GM19240 (cell line): Measurements from ENCODE around the gene GLDC.
"Not testable (repeated sequence)": the region's sequence is repeated elsewhere in the genome, so short reads cannot be mapped to it uniquely, and the experiment has no call there.

Source experiments
- DNase-seq: peaks from one replicate; pipeline ENCODE4 v3.0.0; 2011; ENCODE audit warnings: low spot score; ENCODE audit not compliant: insufficient read length

The GLDC gene

DNA sequence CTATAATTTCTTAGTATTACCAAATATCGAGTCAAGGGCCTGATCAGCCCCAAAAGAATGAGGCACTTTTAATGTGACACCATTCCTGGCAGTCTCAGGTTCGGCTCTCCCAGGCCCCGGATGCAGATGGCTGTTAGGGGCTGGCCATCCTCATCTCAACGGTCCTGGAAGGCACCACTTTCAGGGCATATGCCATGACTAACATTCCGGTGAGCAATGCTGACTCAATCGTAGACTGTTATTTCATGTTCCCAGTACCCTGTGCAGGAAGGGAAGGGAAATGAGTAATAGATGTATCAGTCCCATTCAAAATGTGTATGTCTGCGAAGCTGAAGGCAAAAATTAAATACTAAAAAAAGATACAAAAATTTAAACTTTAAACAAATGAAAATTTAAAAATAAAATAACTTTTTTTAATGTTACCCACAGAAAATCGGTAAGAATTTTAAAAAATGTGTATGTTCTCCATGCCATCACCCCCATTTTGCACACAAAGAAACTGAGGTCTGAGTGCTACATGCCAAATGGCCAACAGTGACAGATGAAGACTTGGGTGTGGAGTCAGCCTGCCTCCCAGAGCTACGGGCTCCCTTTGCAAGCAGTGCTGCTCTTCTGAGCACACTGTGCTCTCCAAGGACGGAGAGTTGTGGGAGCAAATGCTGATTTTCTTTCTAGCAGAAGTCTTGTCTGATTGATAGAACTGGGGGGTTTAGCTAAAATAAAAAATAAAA, 79.0 kb downstream of the GLDC start:
- DNase-seq = no peak

DNA sequence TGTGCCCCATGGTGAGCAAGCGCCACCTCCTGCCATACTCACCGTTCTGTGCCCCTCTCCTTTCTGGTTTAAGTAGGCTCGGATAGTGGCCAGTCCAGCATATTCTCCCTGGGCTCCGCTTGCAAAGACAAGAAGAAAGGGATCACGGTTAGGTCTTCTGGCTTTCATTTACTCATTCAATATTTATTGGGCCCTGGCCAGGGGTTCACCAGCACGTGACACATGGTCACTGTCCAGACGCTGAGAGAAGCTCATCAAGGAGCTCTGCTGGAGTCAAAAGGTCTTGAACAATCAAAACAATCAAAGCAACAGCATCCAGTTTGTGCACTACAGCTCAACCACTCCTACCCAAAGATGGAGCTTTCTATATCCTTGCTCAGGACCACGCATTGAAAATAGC, 80.2 kb downstream of the GLDC start:
- DNase-seq = no peak

DNA sequence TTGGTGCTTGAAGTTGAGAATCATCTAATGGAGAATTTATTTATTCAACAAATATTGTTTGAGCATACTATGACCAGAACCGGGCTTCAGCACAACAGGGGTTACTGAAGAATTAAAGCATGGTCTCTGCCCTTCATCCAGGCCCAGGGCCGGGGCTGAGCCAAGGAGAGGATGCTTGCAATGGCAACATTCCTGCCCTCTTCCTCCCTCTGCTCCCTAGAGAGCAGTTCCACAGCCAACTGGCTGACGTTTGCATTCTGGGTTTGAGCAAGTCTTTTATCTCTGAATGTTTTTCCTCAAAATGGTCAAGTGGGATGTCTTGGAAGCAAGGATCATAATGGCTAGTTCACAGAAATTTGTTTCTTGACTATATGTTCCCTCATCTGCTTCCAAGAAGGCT, 80.7 kb downstream of the GLDC start:
- DNase-seq = no peak

DNA sequence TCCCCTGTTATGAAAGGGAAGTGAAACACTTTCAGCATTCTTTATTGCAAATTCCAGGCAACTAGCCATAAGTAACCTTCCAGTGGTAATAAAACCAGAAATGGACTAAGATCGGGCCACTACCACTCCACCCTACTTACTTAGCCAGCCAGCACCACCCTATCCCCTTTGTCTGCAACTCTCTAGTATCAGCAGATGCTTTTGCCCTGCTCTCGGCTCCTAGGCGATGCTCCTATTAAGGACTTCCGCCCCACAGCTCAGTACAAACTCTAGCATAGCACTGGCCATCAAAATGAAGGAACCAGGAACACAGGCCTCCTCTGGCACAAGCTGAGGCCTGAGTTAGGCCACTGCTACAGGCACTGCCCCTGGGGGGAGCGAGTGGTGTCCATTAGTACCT, 81.2 kb downstream of the GLDC start:
- DNase-seq = no peak

DNA sequence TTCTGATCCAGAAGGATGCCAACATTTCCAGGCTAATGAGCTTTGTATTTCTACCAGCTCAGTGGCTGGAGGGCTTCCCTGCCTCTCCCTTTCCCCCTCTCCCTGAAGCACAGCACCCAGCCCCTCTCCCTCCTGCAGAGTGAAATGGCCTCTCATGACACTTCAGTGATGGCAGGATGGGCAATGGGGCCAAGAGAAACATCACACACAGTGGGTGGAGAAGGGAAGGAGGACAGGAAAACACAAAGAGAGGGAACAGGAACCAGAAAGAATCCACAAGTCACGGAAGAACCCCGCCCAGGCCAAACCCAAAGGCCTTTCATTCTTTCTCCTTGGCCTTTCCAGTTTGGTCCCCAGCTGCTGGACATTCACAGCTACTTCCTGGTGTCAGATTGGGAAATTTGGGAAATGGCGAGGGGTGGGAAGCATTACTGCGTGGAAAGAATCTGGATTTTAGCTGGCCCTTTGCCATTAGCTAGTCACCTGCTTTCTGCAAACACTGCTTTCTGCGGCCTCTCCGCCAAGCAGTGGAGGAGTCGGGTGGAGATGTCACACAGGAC, 82.6 kb downstream of the GLDC start:
- DNase-seq = no peak

DNA sequence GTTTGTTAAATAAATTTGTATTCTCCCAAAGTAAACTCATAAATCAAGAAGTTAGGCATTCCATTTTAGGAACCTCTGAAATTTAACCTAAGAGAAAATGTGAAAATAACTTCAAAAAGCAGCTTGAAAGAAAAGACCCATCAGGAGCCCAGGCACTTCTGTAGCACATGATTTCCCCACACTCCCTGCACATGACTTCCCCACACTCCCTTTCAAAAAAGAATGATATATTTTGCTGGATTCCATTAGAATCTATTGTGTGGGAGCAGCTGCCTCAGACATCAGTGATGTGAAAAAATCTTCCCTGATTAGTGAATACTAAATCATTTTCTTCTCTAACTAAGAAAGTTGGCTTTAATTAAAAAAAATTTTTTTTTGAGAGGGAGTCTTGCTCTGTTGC, 83.3 kb downstream of the GLDC start:
- DNase-seq = no peak

DNA sequence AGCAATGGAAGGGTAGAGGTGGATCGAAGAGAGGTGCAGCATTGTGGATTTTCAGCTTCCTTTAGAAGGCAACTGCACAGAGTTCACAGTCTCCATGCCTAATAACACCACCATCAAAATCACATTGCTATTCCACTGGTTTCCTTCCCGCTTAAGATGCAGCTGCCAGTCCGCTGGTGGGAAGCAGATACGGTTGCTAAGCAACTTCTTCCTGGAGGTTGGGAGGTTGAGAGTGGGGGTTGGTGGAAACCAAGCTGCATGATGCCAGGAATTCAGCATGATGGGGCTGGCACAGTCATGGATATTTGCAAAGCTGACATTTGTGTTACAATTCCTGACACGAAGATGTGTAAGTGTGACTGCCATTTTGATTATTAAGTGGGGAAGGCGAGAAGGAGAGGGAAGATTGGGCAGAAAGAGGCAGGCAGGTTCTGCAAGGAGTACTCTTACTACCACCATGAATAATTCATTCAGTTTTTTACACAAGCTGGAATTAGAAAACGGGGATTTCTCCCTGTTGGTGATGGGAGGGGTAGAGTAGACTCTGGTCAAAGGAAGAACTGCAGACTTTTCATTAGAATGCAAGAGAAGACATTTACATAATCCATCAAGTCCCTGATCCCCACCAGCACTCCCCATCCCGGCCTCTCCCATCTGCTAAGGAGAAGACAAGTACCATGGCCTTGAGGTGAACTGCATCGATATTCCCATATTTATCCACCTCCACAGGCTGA, 87.5 kb downstream of the GLDC start:
- DNase-seq = no peak

DNA sequence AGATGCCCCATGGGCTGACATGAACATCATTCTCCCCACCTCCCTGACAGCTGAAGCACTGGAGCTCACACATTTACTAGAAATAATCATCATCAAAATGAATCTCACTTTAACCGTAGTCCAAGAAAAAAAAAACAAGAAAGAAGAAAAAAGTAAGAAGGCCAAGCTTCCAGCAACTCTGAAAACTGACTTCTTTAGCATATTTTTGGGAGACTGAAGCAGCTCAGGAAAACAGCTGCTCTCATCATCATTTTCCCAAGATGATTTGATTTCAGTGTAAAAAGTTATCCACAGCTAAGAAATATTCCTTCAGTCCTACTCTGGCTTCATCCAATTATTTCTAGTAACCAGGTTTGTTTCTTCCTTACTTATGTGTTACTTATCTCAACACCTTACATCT, 91.7 kb downstream of the GLDC start:
- no peak for DNase-seq

DNA sequence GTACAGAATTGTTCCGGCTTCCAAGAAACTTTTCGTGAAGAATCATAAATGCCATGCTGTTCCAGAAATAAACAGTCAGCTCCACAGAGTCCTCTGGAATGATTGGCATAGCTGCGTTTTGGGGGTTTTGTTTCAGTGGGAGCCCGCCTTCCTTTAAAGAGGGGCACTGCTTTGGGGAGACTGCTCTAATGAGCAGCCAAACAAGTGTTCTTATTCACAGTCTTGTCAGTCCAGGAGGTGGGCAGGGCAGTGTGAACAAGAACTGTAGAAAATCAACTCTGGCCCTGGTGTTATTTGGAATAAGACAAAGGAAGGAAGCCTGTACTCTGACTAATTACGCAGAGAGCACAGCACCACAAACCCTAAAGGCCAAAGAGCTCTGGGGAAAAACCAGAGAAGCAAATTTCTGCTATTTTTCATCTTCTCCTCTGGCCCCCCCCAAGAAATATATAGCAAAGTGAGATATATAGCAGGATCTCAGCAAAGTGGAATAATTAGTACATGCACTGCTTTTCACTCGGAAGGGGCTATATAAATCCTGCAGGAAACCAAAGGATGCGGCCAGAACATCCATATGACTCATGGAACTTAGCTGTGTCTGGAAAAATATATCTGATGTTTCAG, 92.9 kb downstream of the GLDC start:
- DNase-seq = no peak

DNA sequence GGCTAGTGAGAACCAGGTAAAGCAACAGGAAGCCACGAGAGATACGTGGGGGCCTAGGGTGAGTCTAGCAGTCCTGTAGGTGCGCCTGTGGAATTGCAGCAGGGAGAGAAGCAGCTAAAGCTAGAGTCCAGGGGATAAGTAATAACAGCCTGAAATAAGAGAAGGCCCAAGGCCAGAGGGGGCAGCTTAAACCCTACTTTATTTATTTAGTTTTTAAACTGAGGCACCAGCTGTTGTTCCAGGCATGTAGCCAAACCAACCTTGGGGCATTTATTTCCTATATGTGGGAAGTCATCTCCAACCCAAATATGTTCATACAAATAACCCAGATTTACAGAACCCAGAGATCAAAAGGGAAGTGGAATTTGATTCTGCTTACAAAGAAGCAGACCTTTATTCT, 93.5 kb downstream of the GLDC start:
- no peak for DNase-seq

DNA sequence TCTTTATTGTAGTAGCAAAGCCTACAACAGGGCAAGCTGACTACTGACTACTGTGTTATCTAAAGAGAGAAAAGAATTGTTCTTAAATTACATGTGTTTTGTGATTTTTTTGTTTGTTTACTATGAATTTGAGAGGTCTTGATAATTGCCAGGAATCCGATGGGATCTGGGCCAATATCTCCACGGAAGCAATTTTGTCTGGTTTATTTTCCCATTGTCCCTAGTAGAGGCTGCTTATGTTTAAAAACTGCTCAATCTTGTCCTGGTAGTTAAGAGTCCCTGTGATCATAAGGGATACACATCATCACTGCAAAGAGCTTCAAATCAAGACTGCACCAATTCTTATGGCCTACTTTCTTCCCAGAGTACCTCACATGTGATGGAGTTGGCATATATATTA, 94.4 kb downstream of the GLDC start:
- no peak for DNase-seq

DNA sequence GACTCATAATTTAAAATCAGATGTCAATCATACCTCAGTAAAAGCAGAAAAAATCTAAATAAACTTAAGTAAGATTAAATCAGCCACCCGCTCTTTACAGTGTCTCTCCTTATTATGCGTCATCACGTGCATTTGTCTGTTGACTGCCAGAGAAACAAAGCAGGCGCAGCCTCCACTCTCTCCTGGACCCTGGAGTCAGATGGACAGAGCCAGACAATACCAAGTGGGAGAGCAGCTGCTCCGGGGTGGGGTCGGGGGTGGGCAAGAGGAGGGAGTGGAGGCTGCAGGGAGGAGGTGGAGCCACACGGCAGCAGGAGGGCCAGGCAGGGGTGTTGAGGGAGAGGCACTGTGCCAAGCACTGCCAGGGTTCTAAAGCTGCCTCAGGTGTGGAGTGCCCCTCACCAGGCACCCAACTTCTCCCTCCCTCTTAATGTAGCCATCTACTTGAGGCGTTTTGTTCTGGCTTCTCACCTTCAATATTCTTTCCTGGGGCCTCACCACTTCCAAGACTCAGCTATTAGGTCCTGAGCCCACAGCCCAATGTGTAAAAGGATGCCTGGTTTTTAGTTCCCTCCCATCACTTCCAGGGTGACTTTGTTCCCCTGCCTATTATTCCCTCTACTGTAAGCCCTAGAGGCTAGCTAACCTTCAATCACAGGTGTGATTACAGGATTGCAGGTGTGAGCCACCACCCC, 96.3 kb downstream of the GLDC start:
- DNase-seq = no peak

DNA sequence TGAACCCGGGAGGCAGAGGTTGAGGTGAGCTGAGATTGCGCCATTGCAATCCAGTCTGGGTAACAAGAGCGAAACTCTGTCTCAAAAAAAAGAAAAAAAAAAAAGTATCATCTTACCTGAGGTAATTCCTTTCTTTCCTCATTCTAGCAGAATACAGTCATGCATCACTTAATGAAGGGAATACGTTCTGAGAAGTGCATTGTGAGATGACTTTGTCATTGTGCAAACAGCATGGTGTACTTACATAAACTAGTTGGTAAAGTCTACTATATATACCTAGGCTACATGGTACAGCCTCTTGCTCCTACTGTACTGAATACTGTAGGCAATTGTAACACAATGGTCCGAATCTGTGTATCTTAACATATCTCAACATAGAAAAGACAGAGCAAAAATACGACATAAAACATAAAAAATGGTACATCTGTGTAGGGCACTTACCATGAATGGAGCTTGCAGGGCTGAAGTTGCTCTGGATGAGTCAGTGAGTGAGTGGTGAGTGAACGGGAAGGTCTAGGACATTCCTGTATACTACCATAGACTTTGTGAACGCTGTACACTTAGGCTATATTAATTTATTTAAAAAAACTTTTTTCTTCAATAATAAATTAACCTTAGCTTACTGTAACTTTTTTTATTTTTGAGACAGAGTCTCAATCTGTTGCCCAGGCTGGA, 100.4 kb downstream of the GLDC start:
- no peak for DNase-seq

DNA sequence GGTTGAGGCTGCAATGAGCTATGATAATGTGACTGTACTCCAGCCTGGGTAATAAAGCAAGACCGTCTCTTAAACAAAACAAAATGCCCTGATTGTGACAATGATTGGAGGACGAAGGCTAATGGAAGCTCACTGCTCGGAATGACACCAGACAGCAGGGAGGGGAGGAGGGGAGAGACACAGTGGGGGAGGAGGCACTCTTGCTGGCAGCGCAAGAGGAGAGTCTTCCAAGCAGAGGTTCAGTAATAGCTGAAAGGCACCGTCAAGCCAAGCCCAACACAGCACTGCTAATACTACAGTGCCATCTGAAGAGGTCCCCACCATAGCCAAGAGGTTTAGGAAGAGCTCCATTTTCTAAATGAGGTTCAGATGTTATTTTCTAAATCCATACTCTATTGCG, 102.3 kb downstream of the GLDC start:
- no peak for DNase-seq

DNA sequence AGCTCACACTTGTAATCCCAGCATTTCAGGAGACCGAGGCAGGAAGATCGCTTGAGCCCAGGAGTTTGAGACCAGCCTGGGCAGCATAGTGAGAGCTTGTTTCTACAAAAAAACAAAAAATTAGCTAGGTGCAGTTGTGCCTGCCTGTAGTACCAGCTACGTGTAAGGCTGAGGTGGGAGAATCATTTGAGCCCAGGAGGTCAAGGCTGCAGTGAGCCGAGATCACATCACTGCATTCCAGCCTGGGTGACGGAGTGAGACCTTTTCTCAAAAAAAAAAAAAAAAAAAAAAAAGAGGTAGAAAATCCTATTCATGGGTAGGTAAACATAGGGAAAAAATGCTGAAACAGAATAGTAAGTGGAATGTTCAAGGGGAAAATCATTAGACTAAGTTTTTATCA, 102.9 kb downstream of the GLDC start:
- not testable (repeated sequence) for DNase-seq

DNA sequence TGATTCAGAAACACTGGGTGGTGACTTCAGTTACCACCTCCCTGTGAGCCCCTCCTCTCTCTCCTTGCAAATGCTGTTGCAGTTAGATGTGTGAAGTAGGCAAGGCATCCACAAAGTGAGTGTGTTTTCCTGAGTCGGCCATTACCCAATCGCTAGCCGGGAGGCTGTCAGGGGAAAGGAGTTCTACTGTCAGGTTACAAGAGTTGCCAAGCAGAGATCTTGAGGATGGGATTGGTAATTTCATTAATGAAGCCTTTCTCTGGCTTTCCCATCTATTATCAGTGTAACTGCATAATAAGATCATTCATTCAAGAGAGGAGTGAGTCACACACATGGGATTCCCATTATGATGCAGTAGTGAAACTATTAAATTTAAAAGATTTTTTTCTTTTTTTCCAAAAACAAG, 106.9 kb downstream of the GLDC start:
- no peak for DNase-seq

DNA sequence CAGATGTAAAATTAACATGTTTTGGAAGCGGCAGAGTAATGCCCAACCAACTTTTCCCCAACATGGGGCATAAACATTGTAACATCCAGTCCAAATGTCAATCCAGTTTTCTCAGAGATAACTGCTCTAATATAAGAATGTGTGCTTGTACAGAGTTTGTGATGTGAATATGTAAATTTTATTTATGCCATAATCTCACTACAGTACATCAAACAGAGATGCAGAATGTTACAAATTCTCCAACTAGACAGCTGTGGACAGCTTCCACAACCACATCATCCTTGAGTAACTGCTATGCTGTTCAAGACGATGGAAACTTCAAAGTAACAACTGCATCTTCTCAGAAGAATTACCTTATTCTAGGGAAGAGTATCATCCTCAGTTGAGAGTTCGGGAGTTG, 109.9 kb downstream of the GLDC start:
- DNase-seq = no peak

DNA sequence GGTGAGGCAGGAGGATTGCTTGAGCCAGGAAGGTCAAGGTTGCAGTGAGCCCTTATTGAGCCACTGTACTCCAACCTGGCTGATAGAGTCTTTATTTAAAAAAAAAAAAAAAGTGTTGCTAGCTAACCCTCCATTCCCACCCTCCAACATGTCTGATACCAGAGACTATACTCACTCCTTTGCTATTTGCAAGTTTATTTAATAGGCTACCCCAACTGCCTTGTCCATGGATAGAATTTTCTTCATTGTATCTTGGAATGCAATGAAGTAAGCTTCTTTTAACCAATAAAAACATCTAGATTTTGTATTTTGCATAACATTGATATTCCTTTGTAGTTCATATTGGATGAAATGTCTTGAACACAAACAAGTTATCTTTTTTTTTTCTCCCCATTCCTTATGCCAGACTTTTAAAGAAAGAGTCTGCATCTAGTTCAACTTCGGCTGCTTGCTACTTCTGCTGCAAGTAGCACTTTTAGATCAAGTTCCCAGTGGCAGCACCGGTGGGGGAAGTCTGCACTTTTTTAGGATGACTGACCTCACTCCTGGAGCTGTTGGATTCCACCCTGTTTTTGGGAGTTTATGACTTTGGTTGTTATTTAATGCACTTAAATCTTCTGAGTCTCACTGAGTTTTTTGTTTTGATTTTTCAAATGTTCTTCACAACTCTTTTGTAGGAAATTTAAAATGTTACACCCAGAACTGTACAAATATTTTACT, 120.0 kb downstream of the GLDC start:
- DNase-seq = no peak

DNA sequence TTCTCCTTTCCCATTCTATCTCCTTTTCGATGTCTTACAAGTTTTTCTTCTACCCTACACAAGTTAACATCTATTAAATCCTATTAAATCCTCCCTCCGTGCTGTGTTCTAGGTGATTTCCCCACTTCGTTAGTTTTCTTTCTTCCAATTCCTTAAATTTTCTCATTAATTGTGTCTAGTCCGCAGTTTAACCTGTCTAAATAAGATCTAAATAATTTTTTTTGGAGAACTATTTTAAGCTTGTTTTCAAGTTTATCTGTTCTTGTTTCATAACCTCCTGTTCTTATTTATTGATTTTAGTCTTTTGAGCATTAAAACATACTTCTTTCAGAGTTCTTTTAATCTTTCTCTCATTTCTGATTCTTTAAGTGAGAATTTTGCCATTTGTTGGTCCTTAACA, 123.3 kb downstream of the GLDC start:
- DNase-seq = no peak

DNA sequence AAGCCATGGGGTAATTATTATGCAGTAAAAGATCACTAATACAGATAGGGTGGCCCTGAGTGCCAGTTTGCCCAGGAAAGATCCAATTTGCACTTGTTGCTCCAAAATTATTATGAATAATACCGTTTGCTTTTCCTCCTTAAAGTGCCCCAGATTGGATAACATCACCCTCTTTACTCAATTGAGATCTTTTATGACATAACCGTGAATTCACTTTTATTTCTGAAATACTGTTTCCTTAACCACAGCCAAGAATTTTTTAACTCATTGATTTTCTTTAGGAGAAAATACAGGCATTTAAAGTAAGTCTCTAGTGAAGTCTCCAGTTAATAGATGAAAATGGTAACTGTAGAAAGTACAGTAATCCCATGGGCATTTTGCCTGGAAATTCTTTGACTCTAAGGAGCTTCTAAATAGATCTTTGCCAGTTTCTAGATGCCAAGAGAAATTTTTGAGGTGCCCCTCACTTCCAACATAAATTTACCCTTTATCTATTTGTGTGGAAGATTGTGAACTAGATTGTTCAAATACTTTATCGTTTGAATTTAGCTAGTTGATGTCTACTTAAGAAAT, 133.4 kb downstream of the GLDC start:
- DNase-seq = no peak
